ENCODE results near the gene HOMEZ.

Gene HOMEZ

GRCh38 chr14:23302290-23303225, 16.6 kb upstream of the HOMEZ start, which contains the start of gene PPP1R3E (continued):
- TF ChIP-seq ZNF157 (tag by site-specific recombination; IDR thresholded peaks at IDR 0.05), result no peak
- no peak for TF ChIP-seq ZBTB7A (tag by site-specific recombination; IDR thresholded peaks at IDR 0.05; ENCODE audit: low read depth)
- TF ChIP-seq ZNF221 (tag by site-specific recombination; IDR thresholded peaks at IDR 0.05; ENCODE audit: borderline replicate concordance), result no peak
- TF ChIP-seq ZNF302 (tag by site-specific recombination; IDR thresholded peaks at IDR 0.05; ENCODE audit: low read depth), result no peak
- 0 out of 2 replicates have a peak, but pooled peaks have one; percentile 8 for TF ChIP-seq ZNF121 (tag by site-specific recombination; IDR thresholded peaks at IDR 0.05)
- TF ChIP-seq ZNF549 (tag by site-specific recombination; IDR thresholded peaks at IDR 0.05), result no peak
- no peak for TF ChIP-seq ZNF174 (tag by site-specific recombination; IDR thresholded peaks at IDR 0.05)
- TF ChIP-seq GLI4 (tag by site-specific recombination; IDR thresholded peaks at IDR 0.05), result peak; percentile 44; the same call in 1 of the 2 replicates
- no peak for TF ChIP-seq ZNF777 (tag by site-specific recombination; IDR thresholded peaks at IDR 0.05; ENCODE audit: borderline replicate concordance)
- TF ChIP-seq BCL6B (tag by site-specific recombination; IDR thresholded peaks at IDR 0.05), result no peak
- TF ChIP-seq ZNF530 (tag by site-specific recombination; IDR thresholded peaks at IDR 0.05; ENCODE audit: low read depth), result no peak
- 0 out of 2 replicates have a peak, but pooled peaks have one; percentile 13 for TF ChIP-seq ZNF629 (tag by site-specific recombination; IDR thresholded peaks at IDR 0.05)
- TF ChIP-seq ZSCAN5A (tag by site-specific recombination; IDR thresholded peaks at IDR 0.05), result no peak
- TF ChIP-seq SALL2 (tag by site-specific recombination; IDR thresholded peaks at IDR 0.05; ENCODE audit: borderline replicate concordance), result no peak
- TF ChIP-seq ZNF555 (tag by site-specific recombination; conservative IDR thresholded peaks at IDR 0.05), result no peak
- TF ChIP-seq, protein P1, sequence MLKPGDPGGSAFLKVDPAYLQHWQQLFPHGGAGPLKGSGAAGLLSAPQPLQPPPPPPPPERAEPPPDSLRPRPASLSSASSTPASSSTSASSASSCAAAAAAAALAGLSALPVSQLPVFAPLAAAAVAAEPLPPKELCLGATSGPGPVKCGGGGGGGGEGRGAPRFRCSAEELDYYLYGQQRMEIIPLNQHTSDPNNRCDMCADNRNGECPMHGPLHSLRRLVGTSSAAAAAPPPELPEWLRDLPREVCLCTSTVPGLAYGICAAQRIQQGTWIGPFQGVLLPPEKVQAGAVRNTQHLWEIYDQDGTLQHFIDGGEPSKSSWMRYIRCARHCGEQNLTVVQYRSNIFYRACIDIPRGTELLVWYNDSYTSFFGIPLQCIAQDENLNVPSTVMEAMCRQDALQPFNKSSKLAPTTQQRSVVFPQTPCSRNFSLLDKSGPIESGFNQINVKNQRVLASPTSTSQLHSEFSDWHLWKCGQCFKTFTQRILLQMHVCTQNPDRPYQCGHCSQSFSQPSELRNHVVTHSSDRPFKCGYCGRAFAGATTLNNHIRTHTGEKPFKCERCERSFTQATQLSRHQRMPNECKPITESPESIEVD (tag by site-specific recombination; IDR thresholded peaks at IDR 0.05), result no peak
- TF ChIP-seq, protein P2, sequence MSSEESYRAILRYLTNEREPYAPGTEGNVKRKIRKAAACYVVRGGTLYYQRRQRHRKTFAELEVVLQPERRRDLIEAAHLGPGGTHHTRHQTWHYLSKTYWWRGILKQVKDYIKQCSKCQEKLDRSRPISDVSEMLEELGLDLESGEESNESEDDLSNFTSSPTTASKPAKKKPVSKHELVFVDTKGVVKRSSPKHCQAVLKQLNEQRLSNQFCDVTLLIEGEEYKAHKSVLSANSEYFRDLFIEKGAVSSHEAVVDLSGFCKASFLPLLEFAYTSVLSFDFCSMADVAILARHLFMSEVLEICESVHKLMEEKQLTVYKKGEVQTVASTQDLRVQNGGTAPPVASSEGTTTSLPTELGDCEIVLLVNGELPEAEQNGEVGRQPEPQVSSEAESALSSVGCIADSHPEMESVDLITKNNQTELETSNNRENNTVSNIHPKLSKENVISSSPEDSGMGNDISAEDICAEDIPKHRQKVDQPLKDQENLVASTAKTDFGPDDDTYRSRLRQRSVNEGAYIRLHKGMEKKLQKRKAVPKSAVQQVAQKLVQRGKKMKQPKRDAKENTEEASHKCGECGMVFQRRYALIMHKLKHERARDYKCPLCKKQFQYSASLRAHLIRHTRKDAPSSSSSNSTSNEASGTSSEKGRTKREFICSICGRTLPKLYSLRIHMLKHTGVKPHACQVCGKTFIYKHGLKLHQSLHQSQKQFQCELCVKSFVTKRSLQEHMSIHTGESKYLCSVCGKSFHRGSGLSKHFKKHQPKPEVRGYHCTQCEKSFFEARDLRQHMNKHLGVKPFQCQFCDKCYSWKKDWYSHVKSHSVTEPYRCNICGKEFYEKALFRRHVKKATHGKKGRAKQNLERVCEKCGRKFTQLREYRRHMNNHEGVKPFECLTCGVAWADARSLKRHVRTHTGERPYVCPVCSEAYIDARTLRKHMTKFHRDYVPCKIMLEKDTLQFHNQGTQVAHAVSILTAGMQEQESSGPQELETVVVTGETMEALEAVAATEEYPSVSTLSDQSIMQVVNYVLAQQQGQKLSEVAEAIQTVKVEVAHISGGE (tag by site-specific recombination; conservative IDR thresholded peaks at IDR 0.05; ENCODE audit: low read depth), result peak; percentile 41; the same call in 1 of the 2 replicates
- no peak for TF ChIP-seq ZFP37 (tag by site-specific recombination; IDR thresholded peaks at IDR 0.05)
- TF ChIP-seq KLF10 (tag by site-specific recombination; IDR thresholded peaks at IDR 0.05), result no peak
- TF ChIP-seq ZNF423 (tag by site-specific recombination; IDR thresholded peaks at IDR 0.05), result no peak
- TF ChIP-seq ZNF404 (tag by site-specific recombination; IDR thresholded peaks at IDR 0.05), result no peak
- peak; percentile 14; the same call in 1 of the 2 replicates for TF ChIP-seq ZNF501 (tag by site-specific recombination; IDR thresholded peaks at IDR 0.05)
- TF ChIP-seq ZNF747 (tag by site-specific recombination; IDR thresholded peaks at IDR 0.05), result no peak
- TF ChIP-seq, protein P3, sequence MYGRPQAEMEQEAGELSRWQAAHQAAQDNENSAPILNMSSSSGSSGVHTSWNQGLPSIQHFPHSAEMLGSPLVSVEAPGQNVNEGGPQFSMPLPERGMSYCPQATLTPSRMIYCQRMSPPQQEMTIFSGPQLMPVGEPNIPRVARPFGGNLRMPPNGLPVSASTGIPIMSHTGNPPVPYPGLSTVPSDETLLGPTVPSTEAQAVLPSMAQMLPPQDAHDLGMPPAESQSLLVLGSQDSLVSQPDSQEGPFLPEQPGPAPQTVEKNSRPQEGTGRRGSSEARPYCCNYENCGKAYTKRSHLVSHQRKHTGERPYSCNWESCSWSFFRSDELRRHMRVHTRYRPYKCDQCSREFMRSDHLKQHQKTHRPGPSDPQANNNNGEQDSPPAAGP (tag by site-specific recombination; IDR thresholded peaks at IDR 0.05), result peak; percentile 70; the same call in 1 of the 2 replicates
- peak; percentile 94 for TF ChIP-seq SCRT1 (tag by site-specific recombination; IDR thresholded peaks at IDR 0.05; ENCODE audit: borderline replicate concordance)
- no peak for TF ChIP-seq ZNF280C (tag by site-specific recombination; IDR thresholded peaks at IDR 0.05)
- TF ChIP-seq YY1 (tag by site-specific recombination; IDR thresholded peaks at IDR 0.05), result no peak
- no peak for TF ChIP-seq ZNF292 (tag by site-specific recombination; IDR thresholded peaks at IDR 0.05; ENCODE audit: borderline replicate concordance, low read depth)
